CD14-positive monocyte (primary cell): Measurements from ENCODE around the gene POMT2. TPM values are rescaled to one million over a fixed set of nuclear protein-coding genes. Genes with fewer than 3 reads are reported as not detected.
"Not testable (repeated sequence)": the region's sequence is repeated elsewhere in the genome, so short reads cannot be mapped to it uniquely, and the experiment has no call there.

Source experiments
- DNase-seq, 3 donors: peaks; one replicate each; pipeline ENCODE4 v3.0.0-alpha.2; 2011 to 2022
- H2AFZ ChIP-seq: 2 replicates; pipeline ENCODE4 v1.6.0; 2012; ENCODE audit warnings: mild to moderate bottlenecking, low read depth, low read length, inconsistent platforms; ENCODE audit not compliant: insufficient read depth, poor library complexity, severe bottlenecking
- H3K27ac ChIP-seq, 2 donors: 1 replicate in 1 of 2; 2 replicates in 1 of 2; pipeline ENCODE4 v1.5.1; 2012 to 2013; ENCODE audit warnings: low read length in 2 of 2, control low read depth in 1 of 2, inconsistent platforms in 1 of 2, low read depth in 1 of 2, mild to moderate bottlenecking in 1 of 2
- H3K27me3 ChIP-seq, 2 donors: one replicate each; pipeline versions ENCODE4 v1.6.0 to v1.6.1; 2011 to 2013; ENCODE audit warnings: low read length in 2 of 2; ENCODE audit not compliant: control insufficient read depth in 2 of 2, insufficient read depth in 2 of 2
- H3K36me3 ChIP-seq, 2 donors: replicated peaks in 1 of 2; 1 replicate in 1 of 2; 2 replicates in 1 of 2; pipeline versions ENCODE4 v1.5.1 to v1.6.1; 2012 to 2013; ENCODE audit warnings: low read length in 2 of 2, control low read depth in 1 of 2, inconsistent platforms in 1 of 2, mild to moderate bottlenecking in 1 of 2; ENCODE audit not compliant: insufficient read depth in 2 of 2, control insufficient read depth in 1 of 2
- H3K4me1 ChIP-seq, 2 donors: 1 replicate in 1 of 2; 2 replicates in 1 of 2; pipeline versions ENCODE4 v1.5.1 to v1.6.1; 2012 to 2013; ENCODE audit warnings: low read length in 2 of 2, control low read depth in 1 of 2, inconsistent platforms in 1 of 2, mild to moderate bottlenecking in 1 of 2, moderate library complexity in 1 of 2; ENCODE audit not compliant: insufficient read depth in 2 of 2, control insufficient read depth in 1 of 2
- H3K4me2 ChIP-seq: replicated peaks from 2 replicates; pipeline ENCODE3; 2012; ENCODE audit warnings: low read length, moderate library complexity, mild to moderate bottlenecking; ENCODE audit not compliant: poor library complexity, severe bottlenecking; ENCODE audit errors: extremely low read depth
- H3K4me3 ChIP-seq, 3 experiments: fragments of 200-600 bp in 1 of 3; sonication (generic) in 1 of 3; replicated peaks in 1 of 3; 1 replicate in 2 of 3; 2 replicates in 1 of 3; pipeline ENCODE4 v1.5.1; 2011 to 2013; ENCODE audit warnings: low read length in 3 of 3, mild to moderate bottlenecking in 3 of 3, control low read depth in 2 of 3, low read depth in 2 of 3, inconsistent platforms in 1 of 3, moderate library complexity in 1 of 3
- H3K79me2 ChIP-seq: 2 replicates; pipeline ENCODE4 v1.6.0; 2012; ENCODE audit warnings: mild to moderate bottlenecking, control low read depth, inconsistent platforms, low read length, moderate library complexity; ENCODE audit not compliant: insufficient read depth
- H3K9ac ChIP-seq: 2 replicates; pipeline ENCODE4 v1.6.0; 2017; ENCODE audit warnings: low read length, mild to moderate bottlenecking; ENCODE audit not compliant: insufficient read depth, poor library complexity, severe bottlenecking
- H3K9me3 ChIP-seq, 2 donors: replicated peaks in 1 of 2; 1 replicate in 1 of 2; 2 replicates in 1 of 2; pipeline versions ENCODE4 v1.5.1 to v1.6.1; 2012 to 2013; ENCODE audit warnings: low read length in 2 of 2, control low read depth in 1 of 2; ENCODE audit not compliant: control insufficient read depth in 1 of 2, insufficient read depth in 1 of 2
- H4K20me1 ChIP-seq: 2 replicates; pipeline ENCODE4 v1.6.0; 2012; ENCODE audit warnings: mild to moderate bottlenecking, low read length, control low read depth, moderate library complexity; ENCODE audit not compliant: insufficient read depth
- H3K27ac Mint-ChIP-seq, 7 donors: one replicate each; pipeline ENCODE4 v1.8.0; 2020; ENCODE audit warnings: mild to moderate bottlenecking in 7 of 7, mixed read lengths in 7 of 7, moderate library complexity in 6 of 7, inconsistent platforms in 2 of 7
- H3K27me3 Mint-ChIP-seq, 3 donors: one replicate each; pipeline ENCODE4 v1.8.0; 2021 to 2022; ENCODE audit warnings: low read depth in 3 of 3, mild to moderate bottlenecking in 3 of 3, mixed read lengths in 3 of 3, moderate library complexity in 3 of 3, inconsistent platforms in 1 of 3
- H3K36me3 Mint-ChIP-seq, 2 donors: one replicate each; pipeline ENCODE4 v1.8.0; 2020; ENCODE audit warnings: mixed read lengths in 2 of 2, inconsistent platforms in 1 of 2, mild to moderate bottlenecking in 1 of 2
- H3K4me1 Mint-ChIP-seq: one replicate; pipeline ENCODE4 v1.8.0; 2020; ENCODE audit warnings: mild to moderate bottlenecking, mixed read lengths
- H3K4me3 Mint-ChIP-seq, 2 donors: one replicate each; pipeline ENCODE4 v1.8.0; 2020; ENCODE audit warnings: mild to moderate bottlenecking in 2 of 2, mixed read lengths in 2 of 2, moderate library complexity in 1 of 2
- H3K9me3 Mint-ChIP-seq, 7 donors: one replicate each; pipeline ENCODE4 v1.8.0; 2020 to 2022; ENCODE audit warnings: mixed read lengths in 7 of 7, mild to moderate bottlenecking in 6 of 7, moderate library complexity in 6 of 7, inconsistent platforms in 2 of 7
- CTCF ChIP-seq: fragments of 200-600 bp; IDR thresholded peaks from one replicate; pipeline ENCODE4 v1.8.0; 2022; ENCODE audit warnings: antibody characterized with exemption, mild to moderate bottlenecking
- WGBS: methylation state at CpG from one replicate; pipeline ENCODE4 v1.1.5; 2013; ENCODE audit warnings: missing lambda C conversion rate; ENCODE audit not compliant: insufficient coverage; 5-methylcytosine and 5-hydroxymethylcytosine counted together
- intact Hi-C, 2 donors: fragments of 100-400 bp; cut with micrococcal nuclease; formaldehyde crosslinking; loops; one replicate each; pipeline versions ENCODE4 v1.15.0 to v1.15.1; 2023
- polyA plus RNA-seq, 3 donors: library from polyadenylated mRNA; depleted of rRNA in 1 of 3; unstranded in 2 of 3; stranded (reverse) in 1 of 3; fragments of 300-500 nt in 2 of 3; fragments of >200 nt in 1 of 3; fragmentation: Illumina TruSeq in 2 of 3; gene quantifications; 1 replicate in 2 of 3; 2 replicates in 1 of 3; pipeline ENCODE4 v1.2.3, GENCODE V29; 2012 to 2021

The POMT2 gene
- polyA plus RNA-seq, 3 donors = 1.5 to 8.9 (median 1.8) TPM

- Histone ChIP-seq H3K9ac (no peak overlapping the region), H3K79me2 (no peaks in the 10 kb centered on the region), H3K27me3 (no peaks in the 10 kb centered on the region), H3K9me3 (no peaks in the 10 kb centered on the region), H3K4me1 (no peaks in the 10 kb centered on the region), H3K27ac (no peak overlapping the region), H3K36me3 (peaks cover 49 to 84% of the 10 kb centered on the region in 2 donors), H2AFZ (no peak overlapping the region), H3K4me3 (no peak overlapping the region), H4K20me1 (no peaks in the 10 kb centered on the region), H3K4me2 (no peak overlapping the region)
- Mint-ChIP-seq H3K4me1 (no peaks in the 10 kb centered on the region), H3K36me3 (peaks cover 67 to 73% of the 10 kb centered on the region in 2 donors), H3K27ac (peak overlapping the region in 1 of 7 donors; percentile 13), H3K27me3 (no peaks in the 10 kb centered on the region), H3K4me3 (no peak overlapping the region), H3K9me3 (no peaks in the 10 kb centered on the region)
- DNase-seq = no peak
- intact Hi-C loops = no loop called here
- no peak for TF ChIP-seq CTCF
- WGBS = no CpG with 5 or more reads among the region's 2 CpGs
Observed at GRCh38 chr14:77338302-77338701, 17.6 kb upstream of the POMT2 start.

GRCh38 chr14:77337880-77338279 is 17.2 kb upstream of the POMT2 start:
- H3K9me3 Mint-ChIP-seq = no peaks in the 10 kb centered on the region
- whole genome bisulfite sequencing = no CpG with 5 or more reads among the region's 3 CpGs
- H3K27ac ChIP-seq = no peak overlapping the region
- H3K36me3 Mint-ChIP-seq = peaks cover 63 to 72% of the 10 kb centered on the region in 2 donors
- H3K9me3 ChIP-seq = no peaks in the 10 kb centered on the region
- no peak overlapping the region for H3K9ac ChIP-seq
- no peaks in the 10 kb centered on the region for H3K27me3 ChIP-seq
- H3K27me3 Mint-ChIP-seq = no peaks in the 10 kb centered on the region
- H3K4me3 ChIP-seq = no peak overlapping the region
- no peak overlapping the region for H3K4me3 Mint-ChIP-seq
- H4K20me1 ChIP-seq = no peaks in the 10 kb centered on the region
- TF ChIP-seq CTCF = no peak
- DNase-seq = no peak
- peaks cover 45 to 80% of the 10 kb centered on the region in 2 donors for H3K36me3 ChIP-seq
- no peak overlapping the region for H3K4me2 ChIP-seq
- no peaks in the 10 kb centered on the region for H3K79me2 ChIP-seq
- no peak overlapping the region for H2AFZ ChIP-seq
- H3K4me1 ChIP-seq = no peaks in the 10 kb centered on the region
- H3K27ac Mint-ChIP-seq = peak overlapping the region in 1 of 7 donors; percentile 36
- no peaks in the 10 kb centered on the region for H3K4me1 Mint-ChIP-seq
- intact Hi-C loops = no loop called here

GRCh38 chr14:77337255-77337654 is 16.6 kb upstream of the POMT2 start:
- 100% methylated on average over 8 of the region's 9 CpGs for WGBS
- H3K27ac Mint-ChIP-seq = peak overlapping the region in 1 of 7 donors; percentile 43
- intact Hi-C loops = not testable (repeated sequence)

More at GRCh38 chr14:77337255-77337654, 16.6 kb upstream of the POMT2 start:
- not testable (repeated sequence) for H3K4me3 ChIP-seq, H2AFZ ChIP-seq, H3K4me1 ChIP-seq, H3K27me3 Mint-ChIP-seq, H3K9me3 Mint-ChIP-seq, H3K27me3 ChIP-seq, H3K4me1 Mint-ChIP-seq, H4K20me1 ChIP-seq, H3K9ac ChIP-seq, H3K4me2 ChIP-seq, H3K4me3 Mint-ChIP-seq, DNase-seq, H3K27ac ChIP-seq, H3K9me3 ChIP-seq, H3K79me2 ChIP-seq
- peaks cover 39 to 74% of the 10 kb centered on the region in 2 donors for H3K36me3 ChIP-seq
- H3K36me3 Mint-ChIP-seq = peaks cover 57 to 65% of the 10 kb centered on the region in 2 donors
